SU-DHL-6 (cell line): ENCODE results near the gene HNRNPAB.

ENCODE experiments used
- CTCF ChIP-seq: fragments of 200-600 bp; sonication (generic); IDR thresholded peaks from one replicate; pipeline ENCODE4 v1.5.1; 2017; ENCODE audit warnings: antibody characterized with exemption, mild to moderate bottlenecking, low read length, moderate library complexity; ENCODE audit not compliant: insufficient read depth, poor library complexity, severe bottlenecking
- EZH2phosphoT487 ChIP-seq: fragments of 200-600 bp; sonication (generic), shearing (Covaris generic); conservative IDR thresholded peaks from 2 replicates; pipeline ENCODE4 v1.6.1; 2018; ENCODE audit warnings: mild to moderate bottlenecking, antibody characterized with exemption, low read length, moderate library complexity, mixed read lengths

GRCh38 chr5:178192244-178192643, 12.1 kb upstream of the HNRNPAB start:
- TF ChIP-seq EZH2phosphoT487 (no peak), CTCF (no peak)
